WERI-Rb-1 (cell line): ENCODE measurements around the gene TTC16.

ENCODE experiments used
- DNase-seq: peaks from one replicate; pipeline ENCODE4 v3.0.0-alpha.2; 2020
- H3K27ac ChIP-seq: fragments of 250-450 bp; sonication (Bioruptor Pico); 2 replicates; pipeline ENCODE4 v1.5.1; 2020; ENCODE audit warnings: mild to moderate bottlenecking, moderate library complexity
- H3K27me3 ChIP-seq: fragments of 250-450 bp; sonication (Bioruptor Pico); 2 replicates; pipeline ENCODE4 v1.5.1; 2021; ENCODE audit warnings: mild to moderate bottlenecking, low read depth, moderate library complexity; ENCODE audit not compliant: insufficient read depth, severe bottlenecking
- H3K36me3 ChIP-seq: fragments of 250-450 bp; sonication (Bioruptor Pico); 2 replicates; pipeline ENCODE4 v1.5.1; 2020; ENCODE audit warnings: mild to moderate bottlenecking, moderate library complexity
- H3K4me3 ChIP-seq: 2 replicates; pipeline ENCODE4 v1.5.1; 2011; ENCODE audit warnings: low read depth, mild to moderate bottlenecking, control low read depth, low read length
- H3K9me3 ChIP-seq: fragments of 250-450 bp; sonication (Bioruptor Pico); 2 replicates; pipeline ENCODE4 v1.5.1; 2021; ENCODE audit warnings: mild to moderate bottlenecking, moderate library complexity; ENCODE audit not compliant: severe bottlenecking
- CTCF ChIP-seq: IDR thresholded peaks from 2 replicates; pipeline ENCODE4 v1.5.1; 2011; ENCODE audit warnings: low read depth, mild to moderate bottlenecking, control low read depth, inconsistent platforms, low read length

Gene TTC16

GRCh38 chr9:127776195-127776923 is 60.5 kb downstream of the TTC16 start:
- no peaks in the 10 kb centered on the region for H3K36me3 ChIP-seq
- no peak overlapping the region for H3K27ac ChIP-seq
- no peaks in the 10 kb centered on the region for H3K9me3 ChIP-seq
- no peaks in the 10 kb centered on the region for H3K27me3 ChIP-seq
- peak; percentile 55 for DNase-seq
- H3K4me3 ChIP-seq = no peak overlapping the region
- no peak for TF ChIP-seq CTCF

GRCh38 chr9:127776924-127777289 is 61.0 kb downstream of the TTC16 start:
- Histone ChIP-seq H3K4me3 (no peak overlapping the region), H3K27ac (no peak overlapping the region), H3K27me3 (no peaks in the 10 kb centered on the region), H3K36me3 (no peaks in the 10 kb centered on the region), H3K9me3 (no peaks in the 10 kb centered on the region)
- no peak for DNase-seq
- TF ChIP-seq CTCF = no peak

GRCh38 chr9:127777368-127777980 is 61.6 kb downstream of the TTC16 start:
- no peak overlapping the region for H3K4me3 ChIP-seq

GRCh38 chr9:127778280-127779135 is 62.6 kb downstream of the TTC16 start, which contains the start of gene SH2D3C:
TSS of gene SH2D3C (minus strand) at chr9:127778666. CDS start at chr9:127778627, 39 bp downstream.
- Histone ChIP-seq H3K36me3 (no peaks in the 10 kb centered on the region), H3K27me3 (no peaks in the 10 kb centered on the region), H3K9me3 (no peaks in the 10 kb centered on the region), H3K4me3 (no peak within 1 kb of the TSS), H3K27ac (peak within 1 kb of the TSS; percentile 6; the same call in 1 of the 2 replicates)
- no peak for TF ChIP-seq CTCF
- no peak for DNase-seq

More at GRCh38 chr9:127777368-127777980, 61.6 kb downstream of the TTC16 start:
- H3K9me3 ChIP-seq = no peaks in the 10 kb centered on the region
- H3K27me3 ChIP-seq = no peaks in the 10 kb centered on the region
- H3K27ac ChIP-seq = no peak overlapping the region
- H3K36me3 ChIP-seq = no peaks in the 10 kb centered on the region
- no peak for DNase-seq
- no peak for TF ChIP-seq CTCF

- no peak for DNase-seq
- Histone ChIP-seq H3K4me3 (no peak overlapping the region), H3K36me3 (no peaks in the 10 kb centered on the region), H3K27me3 (no peaks in the 10 kb centered on the region), H3K9me3 (no peaks in the 10 kb centered on the region), H3K27ac (no peak overlapping the region)
- TF ChIP-seq CTCF = no peak
These were observed 63.5 kb downstream of the TTC16 start for GRCh38 chr9:127779136-127779981.
